ENCODE data around the gene KIAA1755.

Gene KIAA1755

DNA sequence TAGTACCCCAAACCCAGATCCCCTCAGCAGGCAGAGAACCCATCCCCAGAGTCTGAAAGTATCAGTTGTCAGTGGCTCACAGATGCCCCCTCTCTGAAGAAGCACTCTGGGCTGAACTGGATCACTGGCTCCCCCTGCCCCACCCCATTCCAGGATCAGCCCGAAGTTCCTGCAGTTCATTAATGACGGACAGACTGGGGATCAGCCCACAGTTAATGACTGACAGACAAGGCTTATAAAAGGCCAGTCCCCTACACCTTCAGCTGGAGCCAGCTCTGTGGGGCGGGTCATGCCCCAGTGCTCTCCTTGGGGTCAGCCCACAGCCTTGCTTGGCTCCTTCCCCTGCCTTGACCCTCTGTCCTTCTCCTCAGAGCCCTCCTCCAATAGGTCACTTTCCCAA lies 21.7 kb downstream of the KIAA1755 start:
- no peak for DNase-seq

DNA sequence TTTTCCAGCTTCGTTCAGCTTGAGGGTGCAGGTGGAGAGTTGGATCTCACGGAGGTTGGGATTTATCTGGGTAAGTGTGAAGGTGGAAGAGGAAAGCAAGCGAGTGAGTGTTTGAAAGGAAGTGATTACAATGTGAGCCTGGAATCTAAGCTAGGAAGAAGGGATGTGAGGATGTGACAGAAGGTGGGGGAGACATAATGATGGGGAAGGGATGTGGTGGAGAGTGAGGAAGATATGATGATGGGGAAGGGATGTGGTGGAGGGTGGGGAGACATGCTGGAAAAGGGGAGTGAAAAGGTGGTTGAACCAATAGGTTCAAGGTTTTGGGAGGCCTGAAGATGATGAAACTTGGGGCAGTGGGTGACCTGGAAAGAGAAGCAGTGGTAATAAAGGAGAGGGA lies 23.2 kb downstream of the KIAA1755 start:
- no peak for DNase-seq

DNA sequence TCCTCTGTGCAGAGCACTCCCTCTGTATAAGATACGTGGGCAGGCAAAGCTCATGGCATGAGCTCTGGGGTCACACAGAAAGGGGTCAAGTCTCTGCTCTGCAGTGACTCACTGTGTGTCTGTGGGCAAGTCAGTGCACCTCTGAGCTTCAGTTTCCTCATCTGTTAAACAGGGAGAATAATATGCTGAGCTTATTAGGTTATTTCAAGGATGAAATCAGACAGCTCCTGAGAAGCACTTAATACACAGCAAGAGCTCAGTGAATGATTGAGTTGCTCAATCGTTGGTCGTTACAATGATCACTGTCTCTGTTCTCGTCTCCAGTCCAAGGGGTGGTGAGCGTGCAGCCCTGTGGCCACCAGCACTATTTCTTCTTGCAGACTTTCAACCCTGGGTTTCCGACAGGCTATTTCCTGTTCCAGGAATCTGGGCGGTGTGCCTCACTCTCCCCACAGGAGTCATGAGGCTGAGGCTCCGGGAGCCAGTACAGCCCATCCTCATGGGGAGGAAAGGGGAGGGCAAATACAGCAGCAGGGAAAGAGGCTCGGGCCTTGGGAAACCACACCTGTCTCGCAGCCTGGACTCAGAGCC lies 28.9 kb downstream of the KIAA1755 start:
- DNase-seq, result no peak

DNA sequence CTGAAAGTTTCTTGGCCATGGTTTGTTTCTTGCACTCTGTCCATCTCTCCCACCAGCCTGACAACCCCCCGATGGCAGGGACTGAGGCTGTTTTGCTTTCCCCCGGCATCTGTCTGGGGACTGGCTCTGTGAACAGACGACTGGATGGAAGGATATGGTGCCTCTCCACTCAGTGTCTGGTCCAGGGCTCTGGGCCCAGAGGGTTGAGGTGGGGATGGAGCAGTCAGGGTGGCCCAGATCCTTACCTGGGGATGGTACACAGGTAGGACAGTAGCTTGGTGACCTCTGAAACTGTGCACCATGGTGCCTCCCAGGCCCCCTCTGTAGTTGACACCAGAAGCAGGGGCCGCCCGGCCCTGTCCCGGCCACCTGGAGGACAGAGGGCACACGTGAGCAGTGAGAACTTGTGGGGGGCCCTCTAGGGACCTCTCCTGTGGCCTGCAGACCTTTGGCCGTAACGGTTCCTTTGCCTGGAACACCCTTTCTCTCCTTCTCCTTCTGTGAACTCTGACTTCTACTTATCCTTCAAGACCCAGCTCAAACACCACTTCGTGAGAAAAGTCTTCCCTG lies 29.5 kb downstream of the KIAA1755 start:
- DNase-seq, result no peak

DNA sequence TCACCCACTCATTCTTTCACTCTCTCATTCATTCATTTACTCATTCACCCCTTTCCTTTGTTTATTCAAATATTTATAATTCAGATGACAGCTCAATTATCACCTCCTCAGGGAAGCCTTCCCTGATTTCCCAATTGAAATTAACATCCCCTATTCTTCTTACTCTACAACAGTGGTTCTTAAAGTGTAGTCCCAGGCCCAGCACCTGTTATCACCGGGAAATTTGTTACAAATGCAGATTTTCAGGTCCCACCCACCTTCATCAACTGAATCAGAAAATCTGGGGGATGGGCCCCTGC lies 30.3 kb downstream of the KIAA1755 start:
- DNase-seq, result no peak

DNA sequence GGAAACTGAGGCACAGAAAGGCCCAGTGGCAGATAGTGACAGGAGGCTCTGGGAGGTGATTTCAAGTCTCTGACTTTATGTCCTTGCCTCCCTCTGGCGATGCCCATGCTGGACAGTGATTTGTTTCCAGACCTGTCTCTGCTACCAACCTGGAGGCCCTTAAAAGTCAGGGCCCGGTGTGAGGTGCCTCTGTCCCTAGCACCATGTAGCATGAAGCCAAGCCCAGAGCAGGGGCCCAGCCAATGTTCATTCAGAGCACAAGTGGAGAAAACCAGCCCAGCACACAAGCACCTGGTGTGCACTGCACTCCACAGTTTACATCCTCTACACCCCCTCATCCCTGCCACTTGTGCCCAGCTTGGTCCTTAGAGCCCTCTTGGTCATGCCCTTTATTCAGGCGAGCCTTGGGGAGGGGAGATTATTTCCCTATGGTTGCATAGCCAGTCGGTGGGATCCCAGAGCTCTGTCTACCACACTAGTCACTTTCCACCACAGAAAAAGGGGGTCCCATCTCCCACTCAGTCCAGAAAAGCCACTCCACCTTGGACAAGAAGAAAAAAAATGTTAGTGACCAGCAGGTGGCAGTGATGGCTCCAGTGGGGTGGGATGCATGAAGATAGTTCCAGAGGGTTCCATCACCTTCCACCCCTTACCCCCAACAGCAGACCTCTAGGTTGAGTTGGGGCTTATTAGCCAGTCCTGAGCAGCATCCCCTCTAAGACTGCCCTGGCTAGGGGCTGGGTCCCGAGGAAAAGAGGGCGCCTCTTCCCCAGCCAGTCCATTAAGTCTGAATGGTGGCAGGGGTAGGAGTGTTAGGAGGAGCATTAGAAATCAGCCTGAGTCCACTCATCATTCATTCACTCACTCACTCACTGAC lies 30.9 kb downstream of the KIAA1755 start:
- no peak for DNase-seq

DNA sequence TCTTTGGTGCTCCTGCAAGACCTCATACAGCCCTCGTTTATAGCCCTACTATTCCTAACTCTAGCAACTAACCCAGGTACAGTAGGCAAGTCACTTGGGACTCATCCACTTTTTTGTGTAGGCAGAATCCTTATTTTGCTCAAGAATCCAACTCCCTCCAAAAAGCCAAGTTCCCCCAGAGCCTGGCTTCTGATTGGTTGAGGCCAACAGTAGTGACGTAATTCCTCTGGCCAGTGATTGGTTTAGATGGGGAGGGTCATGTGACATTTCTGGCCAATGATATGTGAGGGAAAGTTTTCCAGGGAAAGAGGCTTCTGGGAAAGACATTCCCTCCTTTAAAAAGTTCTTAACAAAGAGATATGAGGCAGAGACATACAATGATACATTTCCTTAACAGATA lies 32.1 kb downstream of the KIAA1755 start:
- no peak for DNase-seq

DNA sequence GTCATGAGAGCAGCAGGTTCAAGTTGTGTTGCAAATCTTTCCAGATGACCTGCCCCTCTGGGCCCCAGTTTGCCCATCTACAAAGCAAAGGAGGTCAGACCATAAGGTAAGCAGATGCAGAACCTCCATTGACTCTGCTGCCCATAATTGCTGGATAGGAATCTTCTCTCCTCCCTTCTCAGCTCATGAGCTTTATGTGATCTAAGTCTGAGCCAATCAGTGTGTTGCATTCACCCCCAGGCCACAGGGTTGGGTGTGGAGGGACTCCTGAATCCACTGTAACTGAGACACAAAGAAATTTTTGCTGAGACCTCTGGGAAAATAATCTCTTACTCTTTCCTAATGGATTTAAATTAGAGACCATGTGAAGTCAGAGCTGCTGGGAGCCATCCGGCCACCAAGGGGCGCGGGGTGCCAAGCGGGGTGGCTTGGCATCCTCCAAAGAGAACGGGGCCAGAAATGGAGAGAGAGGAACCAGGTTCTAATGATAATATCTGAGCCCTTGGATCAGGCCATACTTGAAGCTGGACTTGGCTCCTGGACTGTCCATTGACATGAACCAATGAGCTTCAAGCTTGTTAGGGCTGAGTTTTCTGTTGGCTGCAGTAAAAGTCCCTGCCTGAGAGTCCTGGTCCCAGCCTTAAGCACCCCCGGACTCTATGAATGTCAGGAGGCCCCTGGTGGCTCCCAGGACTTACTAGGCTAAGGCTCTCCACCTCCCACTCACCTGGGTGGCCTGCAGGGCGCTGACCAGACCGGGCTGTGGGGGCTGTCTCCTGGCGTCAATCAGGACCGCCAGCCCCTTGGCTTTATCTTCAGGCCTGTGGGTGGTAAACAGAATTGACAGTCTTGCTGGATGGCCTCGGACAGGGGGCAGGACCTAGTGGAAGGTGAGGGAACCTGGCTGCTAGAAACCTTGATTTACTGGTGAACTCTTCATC lies 32.8 kb downstream of the KIAA1755 start:
- DNase-seq, result no peak

DNA sequence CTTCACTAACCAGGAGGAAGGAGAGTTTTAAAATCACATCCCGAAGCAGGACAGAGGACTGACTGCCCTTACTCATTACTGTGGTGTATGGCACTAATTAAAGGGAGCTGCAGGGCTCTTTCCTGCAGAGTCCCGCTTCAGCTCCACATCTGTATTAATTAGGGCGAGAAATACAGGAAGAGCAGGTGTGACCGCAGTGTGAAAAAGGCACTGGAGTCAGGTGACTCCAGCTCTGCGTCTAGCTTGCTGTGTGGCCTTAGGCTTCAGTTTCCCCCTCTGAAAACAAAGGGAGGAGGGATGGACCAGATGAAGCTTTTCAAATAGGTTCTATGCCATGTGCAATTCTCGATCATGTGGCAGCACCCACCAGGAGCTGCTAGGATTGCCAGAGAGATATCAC lies 34.0 kb downstream of the KIAA1755 start:
- no peak for DNase-seq

DNA sequence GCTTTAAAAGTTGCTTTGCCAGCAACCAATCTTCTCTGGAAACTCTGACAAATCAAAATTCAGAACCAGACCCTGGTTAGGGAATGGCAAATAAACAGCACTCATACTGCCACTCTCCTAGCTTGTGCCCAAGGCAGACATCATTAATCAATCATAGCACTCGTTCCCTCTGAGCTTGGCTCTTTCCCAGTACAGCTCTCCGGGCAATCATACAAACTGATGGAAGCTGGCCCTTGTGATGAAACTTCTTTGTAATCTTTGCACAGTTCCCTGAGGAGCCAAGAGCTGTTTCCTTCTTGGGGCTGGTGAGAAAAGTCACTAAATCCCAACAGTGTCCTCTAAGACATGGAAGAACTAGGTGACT lies 34.7 kb downstream of the KIAA1755 start:
- DNase-seq, result no peak

DNA sequence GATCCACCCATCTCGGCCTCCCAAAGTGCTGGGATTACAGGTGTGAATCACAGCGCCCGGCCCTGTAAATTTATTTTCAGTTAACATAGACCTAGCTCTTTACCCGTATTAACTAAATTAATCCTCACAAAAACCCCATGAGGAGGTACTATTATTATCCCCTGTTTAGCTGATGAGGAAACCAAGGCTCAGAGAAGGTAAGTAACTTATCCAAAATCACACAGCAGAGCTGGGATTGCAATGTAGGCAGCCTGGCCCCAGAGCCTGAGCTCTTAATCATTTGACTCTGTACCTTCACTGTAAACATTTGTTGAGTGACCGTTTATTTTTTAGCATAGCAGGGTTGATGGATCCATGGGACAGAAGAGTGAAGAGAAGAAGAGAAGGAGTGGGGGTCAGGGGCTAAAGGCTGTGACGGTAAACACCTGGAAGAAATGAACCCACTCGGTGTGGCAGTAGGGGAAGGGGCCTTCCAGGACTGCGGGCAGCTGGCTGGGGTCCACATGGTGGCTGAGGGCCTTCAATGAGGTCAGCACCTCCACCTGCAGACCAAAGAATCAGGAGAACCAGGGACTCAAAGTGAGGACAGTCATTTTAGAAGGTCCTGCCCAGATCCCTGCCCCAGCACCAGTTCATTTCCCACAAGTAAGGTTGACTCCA lies 35.2 kb downstream of the KIAA1755 start:
- no peak for DNase-seq

DNA sequence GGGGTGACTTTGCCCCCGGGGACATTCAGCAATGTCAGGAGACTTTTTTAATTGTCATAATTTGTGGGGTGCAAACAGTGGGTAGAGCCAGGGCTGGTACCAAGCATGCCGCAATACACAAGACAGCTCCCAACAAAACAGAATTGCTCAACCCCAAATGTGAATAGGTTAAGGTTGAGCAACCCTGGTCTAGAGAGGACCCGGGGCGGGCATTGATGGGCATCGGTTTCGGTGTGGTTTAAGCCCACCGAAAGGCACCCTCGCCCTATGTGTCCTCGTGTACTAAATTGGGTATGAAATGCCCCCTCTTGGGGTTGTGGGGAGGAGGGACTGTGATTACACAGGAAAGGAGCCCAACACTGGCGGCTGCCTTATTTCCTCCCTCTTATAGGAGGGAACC lies 36.0 kb downstream of the KIAA1755 start:
- no peak for DNase-seq

DNA sequence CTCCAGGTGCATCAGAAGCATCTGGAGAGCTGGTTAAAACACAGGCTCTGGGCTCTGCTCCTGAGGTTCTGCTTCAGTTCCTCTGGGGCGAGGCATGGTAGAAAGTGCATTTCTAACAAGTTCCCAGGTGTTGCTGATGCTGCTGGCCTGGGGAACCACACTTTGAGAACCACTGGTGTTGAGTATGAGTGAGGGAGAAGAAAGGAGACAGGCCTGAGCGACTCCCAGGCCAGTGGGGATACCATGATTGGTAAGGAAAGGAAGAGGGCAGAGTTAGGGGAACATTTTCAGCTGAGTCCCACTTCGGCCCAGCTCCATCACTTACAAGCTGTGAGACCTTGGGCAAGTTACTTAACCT lies 36.8 kb downstream of the KIAA1755 start:
- DNase-seq, result no peak

DNA sequence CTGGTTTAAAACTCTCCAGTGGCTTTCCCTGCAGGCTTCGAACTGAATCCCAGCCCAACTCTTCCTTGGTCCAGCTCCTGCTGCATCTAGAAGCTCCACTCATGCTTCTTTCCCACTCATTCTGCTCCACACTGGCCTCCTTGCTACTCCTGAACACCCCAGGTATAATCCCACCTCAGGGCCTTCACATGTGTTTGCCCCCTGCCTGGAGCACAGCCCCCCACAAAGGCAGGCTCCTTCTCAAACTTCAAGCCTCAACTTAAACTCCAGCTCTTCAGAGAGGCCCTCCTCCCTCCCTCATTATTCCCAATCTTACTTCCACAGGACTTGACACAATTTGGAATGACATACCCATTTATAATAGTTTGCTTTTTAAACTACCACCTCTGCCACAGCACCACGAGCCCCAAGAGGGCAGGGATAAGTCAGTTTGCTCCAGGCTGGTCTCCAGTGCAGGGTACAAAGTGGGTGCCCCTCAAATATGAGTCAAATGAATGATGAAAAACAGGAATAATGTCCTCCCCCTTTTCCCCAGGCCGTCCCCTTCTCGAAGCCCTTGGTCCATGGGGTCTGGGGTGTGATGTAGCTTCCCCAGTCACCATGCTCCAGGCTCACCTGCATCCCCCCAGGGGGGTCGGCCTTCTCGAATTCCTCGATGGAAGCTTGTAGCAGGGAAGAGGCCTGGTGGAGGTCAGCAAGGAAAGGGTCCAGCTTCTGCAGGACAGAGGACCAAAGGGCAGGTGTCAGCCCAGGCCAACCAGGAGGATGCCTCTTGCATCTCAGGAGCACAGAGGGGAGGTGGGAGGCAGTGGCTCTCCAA lies 37.4 kb downstream of the KIAA1755 start:
- DNase-seq, result no peak

DNA sequence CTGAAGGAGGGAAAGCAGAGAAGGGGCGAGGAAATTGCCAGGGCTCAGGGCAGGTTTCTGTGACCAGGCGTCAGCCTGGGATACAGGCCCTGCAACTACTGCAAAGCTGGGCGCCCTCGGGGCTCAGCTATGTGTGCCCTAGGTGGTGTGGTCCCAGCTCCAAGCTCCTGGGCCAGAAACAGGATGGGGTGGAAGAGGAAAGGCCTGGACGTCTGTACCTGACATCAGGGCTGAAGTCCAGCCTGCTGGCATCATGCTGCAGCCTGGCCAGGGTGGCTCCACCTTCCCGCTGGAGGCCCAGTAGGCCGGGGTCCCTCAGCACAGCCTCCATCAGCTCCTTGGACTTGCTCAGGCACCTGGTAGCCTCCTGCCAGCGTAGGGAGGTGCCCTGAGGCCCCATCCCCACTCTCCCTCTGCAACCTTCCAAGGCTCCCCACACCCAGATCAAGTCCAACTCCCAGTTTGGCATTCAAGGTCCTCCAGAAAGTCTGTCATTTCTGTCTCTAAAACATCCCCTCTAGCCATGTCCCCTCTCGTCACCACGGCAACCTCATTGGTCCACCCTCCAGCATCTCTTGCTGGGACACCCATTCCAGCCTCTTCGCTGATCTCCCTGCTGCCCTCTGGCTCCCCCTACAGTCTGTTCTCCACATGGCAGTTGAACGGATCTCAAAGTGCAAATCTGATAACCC lies 38.2 kb downstream of the KIAA1755 start:
- no peak for DNase-seq

DNA sequence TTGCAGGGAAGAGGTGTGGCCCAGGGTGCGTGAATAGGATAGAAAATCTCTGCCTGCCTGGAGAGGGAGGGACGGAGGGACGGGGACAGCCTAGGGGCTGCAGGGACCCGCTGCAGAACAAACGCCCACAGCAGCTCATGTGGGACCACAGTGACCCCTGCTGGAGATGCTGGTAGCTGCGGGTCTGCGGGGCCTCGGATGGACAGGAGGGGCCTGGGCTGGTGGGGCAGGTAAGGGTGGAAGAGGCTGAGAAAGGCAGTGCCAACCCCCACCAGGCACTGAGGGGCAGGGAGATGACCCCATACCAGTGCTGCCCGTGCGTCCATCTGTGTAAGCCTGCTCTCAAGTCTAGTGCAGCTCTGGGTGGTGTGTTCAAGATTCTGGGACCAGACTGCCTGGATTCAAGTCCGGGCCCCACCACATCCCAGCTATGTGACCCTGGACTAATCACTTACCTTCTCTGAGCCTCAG lies 39.4 kb downstream of the KIAA1755 start:
- no peak for DNase-seq

DNA sequence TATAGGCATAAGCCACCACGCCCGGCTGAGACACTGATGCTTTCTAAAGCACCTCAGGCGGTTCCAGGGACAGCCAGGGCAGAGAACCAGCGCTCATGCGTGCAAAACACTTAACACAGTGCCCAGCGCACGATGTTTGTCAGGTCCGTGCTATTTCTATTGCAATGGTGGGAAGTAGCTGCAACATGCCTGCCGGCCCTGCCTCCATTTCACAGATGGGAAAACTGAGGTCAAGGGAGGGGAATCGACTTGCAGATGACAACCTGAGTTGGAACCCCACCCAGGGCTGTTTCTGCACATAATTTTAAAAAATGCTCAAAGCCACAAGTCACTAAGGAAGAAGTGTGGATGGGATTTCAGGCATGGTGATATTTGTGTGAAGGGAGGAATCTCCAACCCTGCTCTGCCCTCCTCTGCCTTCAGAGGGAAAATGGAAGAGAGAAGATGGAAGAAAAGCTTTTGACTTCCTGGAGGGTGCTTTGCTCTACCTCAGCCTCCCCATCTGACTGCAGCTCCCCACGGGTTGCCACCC lies 39.9 kb downstream of the KIAA1755 start:
- DNase-seq, result no peak

DNA sequence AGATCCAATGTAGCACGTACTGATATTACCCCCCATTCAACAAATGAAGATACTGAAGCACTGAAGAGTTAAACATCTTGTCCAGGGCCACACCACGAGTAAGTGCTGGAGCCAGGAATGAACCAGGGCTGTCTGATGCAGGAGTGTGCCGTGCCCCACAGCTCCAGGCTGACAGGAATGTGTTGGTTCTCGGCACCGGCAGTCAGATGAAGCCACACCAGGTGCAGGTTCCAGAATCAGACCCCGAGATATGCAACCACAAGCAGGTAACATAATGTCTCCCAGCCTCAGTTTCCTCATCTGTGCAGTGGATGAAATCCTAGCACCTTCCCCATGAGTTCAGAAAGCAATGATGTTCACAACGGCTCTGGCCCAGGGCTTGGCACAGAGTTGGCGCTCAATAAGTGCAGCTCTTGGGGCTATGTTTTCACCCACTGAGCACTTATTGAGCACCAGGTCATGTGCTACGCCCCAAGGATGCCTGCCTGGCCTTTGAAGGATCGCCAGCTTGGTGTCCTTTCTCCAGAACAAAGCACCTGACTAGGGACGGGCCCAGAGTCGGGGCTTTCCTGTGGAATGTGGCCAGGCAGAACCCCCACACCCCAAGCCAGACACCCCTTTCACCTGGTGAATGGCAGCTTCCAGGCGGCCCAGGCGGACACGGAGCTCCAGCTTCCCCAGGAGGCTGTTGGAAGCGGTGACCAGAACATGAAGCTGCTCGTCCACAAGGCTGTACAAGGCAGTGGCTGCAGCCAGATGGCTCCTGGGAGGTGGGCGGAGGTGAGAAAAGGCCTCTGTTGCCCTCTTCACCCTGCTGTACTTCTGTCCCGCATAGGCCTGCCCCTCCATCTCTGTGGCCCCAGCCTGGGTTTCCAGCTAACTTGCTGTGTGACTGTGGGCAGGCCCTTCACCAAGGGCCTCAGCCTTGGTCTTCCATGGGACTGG lies 41.3 kb downstream of the KIAA1755 start:
- DNase-seq, result no peak

DNA sequence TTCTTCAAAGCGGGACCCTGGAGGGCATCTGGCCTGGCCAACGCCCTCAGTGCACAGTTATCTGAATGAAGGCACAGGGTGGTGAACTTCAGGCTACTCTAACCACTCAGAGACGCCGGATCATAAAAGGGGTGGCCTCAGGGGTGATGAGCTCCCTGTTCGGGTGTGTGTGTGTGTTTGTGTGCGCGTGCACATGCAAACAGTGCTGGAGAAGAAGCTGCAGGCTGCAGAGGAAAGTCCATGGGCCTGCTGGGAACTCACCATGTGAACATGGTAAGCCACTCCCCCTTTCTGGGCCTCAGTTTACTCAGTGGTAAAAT lies 42.0 kb downstream of the KIAA1755 start:
- DNase-seq, result no peak
